GM19463 (cell line): ENCODE results near the gene NDUFS1.
"Not testable (repeated sequence)": the region's sequence is repeated elsewhere in the genome, so short reads cannot be mapped to it uniquely, and the experiment has no call there.

Source experiments
- ATAC-seq: cut with Tn5 transposase; IDR thresholded peaks from one replicate; pipeline ENCODE4 v1.9.1; 2021; ENCODE audit warnings: mild to moderate bottlenecking, moderate library complexity; ENCODE audit not compliant: unreplicated experiment

NDUFS1 gene

DNA sequence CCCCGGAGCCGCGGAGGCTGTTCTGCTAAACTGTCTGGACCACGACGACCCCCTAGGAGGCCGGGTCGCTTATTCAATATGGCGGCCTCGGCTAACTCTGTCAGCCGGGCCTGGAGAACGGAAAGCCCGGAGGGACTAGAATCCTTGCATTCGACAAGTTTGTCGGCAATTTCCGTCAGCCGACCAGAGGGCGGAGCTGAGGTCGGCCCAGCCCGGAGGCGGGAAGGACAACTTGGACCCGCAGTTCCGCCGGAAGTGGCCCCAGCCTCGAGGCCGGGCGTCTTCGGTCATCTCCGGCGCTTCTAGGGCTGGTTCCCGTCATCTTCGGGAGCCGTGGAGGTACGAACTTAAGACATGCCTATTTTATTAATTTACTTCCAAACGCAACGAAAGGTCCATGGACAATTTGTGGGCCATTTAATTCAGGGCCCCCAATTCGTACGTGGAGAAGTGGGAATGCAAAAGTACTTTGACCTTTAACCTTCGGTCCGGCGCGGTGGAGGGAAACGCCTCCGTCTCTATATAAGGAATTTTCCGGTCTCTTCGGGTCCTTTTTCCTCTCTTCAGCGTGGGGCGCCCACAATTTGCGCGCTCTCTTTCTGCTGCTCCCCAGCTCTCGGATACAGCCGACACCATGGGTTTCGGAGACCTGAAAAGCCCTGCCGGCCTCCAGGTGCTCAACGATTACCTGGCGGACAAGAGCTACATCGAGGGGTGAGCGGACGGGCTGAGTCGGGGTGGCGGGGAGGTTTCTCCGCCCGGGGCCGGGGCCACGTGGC, at the start of gene NDUFS1, which contains the start of gene EEF1B2:
Gene NDUFS1, minus strand, starts transcription at position 99 of the 779 bp plus-strand sequence. CDS start 5,766 bp downstream, outside the sequence.
Gene EEF1B2, plus strand, starts transcription at position 550 of the 779 bp plus-strand sequence. Its CDS starts 85 bp downstream, at position 635.
- peak; percentile 84 for ATAC-seq

DNA sequence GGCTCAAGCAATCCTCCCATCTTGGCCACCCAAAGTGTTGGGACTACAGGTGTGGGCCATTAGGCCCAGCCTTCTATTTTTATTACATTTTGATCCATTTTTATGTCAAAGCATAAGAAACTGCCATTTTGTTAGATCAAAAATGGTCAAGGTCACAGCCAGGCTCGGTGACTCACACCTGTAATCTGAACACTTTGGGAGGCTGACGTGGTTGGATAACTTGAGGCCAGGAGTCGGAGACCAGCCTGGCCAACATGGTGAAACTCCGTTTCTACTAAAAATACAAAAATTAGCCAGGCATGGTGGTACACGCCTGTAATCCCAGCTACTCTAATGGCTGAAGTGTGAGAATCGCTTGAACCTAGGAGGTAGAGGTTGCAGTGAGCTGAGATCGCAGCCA, 49.7 kb upstream of the NDUFS1 start:
- ATAC-seq, result no peak

DNA sequence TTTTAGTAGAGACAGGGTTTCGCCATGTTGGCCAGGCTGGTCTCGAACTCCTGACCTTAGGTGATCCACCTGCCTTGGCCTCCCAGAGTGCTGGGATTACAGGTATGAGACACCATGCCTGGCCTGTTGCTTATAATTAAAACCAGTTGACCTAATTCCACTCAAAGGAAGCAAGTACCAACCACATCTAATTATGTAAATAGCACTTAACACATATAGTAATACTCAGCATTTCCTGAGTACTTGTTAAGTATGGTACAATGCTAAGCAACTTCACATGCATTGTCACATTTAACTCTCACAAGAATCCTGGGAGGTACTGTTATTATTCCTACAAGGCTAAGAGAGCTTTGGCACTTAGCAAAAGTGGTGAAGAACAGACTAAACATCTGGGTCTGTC, 48.1 kb upstream of the NDUFS1 start:
- not testable (repeated sequence) for ATAC-seq

DNA sequence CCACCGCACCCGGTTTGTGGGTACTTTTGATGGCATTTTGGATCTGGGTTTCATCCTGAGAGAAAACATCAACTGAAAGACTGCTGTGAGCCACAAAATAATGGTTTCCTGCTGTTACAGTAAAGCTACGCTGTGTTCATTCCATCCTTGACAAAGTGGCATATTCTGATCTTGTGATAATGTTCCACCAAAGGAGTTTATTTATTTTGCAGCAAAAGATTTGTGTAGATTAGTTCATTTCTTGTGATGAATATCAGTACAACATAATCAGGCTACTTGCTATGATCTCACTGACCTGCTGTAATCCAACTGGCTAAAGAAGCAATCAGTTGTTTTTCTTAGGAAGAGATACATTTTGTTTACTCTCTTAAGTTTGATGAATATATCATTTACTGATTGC, 45.5 kb upstream of the NDUFS1 start:
- no peak for ATAC-seq

DNA sequence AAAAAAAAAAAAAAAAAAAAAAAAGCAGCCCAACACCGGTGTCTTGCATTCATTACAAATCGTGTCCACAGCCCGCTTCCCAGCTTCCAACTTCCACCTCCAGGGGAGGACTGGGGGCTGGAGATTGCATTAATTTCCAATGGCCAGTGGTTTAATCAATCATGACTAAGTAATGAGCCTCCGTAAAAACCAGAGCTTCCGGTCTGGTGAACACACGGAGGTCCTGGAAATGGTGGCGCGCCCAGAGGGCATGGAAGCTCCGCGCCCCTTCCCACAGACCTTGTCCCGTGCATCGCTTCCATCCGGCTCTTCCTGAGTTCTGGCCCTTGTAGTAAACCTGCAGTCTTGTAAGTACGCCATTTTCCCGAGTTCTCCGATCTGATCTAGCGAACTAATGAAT, 44.1 kb upstream of the NDUFS1 start:
- no peak for ATAC-seq

DNA sequence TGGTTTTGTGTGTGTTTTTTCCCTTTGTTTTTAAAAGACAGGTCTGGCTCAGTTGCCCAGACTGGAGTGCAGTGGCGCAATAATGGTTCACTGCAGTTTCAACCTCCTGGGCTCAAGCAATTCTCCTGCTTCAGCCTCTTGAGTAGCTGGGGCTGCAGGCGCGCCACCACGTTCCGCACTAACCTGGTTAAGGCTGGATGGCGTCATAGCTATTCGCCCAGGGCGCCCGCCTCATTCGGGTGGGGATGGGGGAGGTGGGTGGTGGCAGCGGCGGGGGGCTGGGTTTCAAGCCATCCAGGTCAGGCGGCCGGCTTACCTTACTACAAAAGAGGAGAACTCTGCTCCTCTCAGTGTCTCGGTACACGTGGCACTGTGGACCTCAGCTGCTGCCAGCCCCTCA, 43.2 kb upstream of the NDUFS1 start:
- no peak for ATAC-seq

DNA sequence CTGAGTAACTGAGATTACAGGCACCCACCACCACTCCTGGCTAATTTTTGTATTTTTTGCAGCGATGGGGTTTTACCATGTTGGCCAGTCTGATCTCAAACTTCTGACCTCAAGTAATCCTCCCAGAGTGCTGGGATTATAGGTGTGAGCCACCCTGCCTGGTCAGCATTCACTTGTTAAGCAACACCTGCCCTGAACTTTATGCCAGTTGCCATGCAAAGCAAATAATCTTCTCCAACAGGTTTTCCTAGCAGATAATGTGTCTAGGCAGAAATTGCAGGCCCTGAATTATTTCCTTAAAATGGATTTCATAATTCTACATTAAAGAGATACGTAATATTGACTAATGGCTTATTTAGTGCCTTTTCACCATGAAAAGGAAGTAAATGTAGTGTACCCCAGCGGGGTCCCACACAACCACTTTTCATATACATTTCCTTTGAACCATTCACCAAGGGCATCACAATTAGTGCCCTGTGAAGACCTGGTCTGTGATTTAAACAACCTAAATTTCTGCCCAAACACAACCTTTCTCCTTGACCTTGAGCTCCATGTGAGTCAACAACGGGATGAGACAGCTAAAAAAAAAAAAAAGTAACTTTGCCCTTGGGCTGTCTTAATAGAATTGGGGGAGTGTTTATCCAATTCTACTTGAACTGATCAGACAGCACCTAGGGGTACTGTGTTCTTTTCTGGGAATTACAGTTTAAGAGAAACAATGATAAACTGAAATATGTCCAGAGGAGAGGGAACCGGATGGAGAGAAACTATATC, 42.0 kb upstream of the NDUFS1 start:
- no peak for ATAC-seq

DNA sequence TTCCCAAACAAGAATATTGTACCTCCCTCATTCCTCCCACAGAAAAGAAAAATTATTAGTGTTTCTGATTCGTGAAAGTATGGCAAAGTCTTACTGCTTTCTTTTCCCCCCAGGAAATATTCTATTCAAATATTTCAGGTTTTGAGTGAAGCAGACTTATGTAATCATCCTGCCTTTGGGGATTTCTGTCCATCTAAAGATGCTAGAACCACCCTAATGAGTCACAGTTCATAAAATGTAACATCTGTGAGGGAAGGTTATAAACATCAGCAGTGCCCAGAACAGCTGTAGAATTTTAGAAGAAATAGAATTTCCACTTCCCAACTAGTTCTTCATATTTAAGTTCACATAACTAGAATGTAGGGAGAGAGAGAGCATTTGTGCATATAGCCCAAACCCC, 39.4 kb upstream of the NDUFS1 start:
- ATAC-seq, result no peak

DNA sequence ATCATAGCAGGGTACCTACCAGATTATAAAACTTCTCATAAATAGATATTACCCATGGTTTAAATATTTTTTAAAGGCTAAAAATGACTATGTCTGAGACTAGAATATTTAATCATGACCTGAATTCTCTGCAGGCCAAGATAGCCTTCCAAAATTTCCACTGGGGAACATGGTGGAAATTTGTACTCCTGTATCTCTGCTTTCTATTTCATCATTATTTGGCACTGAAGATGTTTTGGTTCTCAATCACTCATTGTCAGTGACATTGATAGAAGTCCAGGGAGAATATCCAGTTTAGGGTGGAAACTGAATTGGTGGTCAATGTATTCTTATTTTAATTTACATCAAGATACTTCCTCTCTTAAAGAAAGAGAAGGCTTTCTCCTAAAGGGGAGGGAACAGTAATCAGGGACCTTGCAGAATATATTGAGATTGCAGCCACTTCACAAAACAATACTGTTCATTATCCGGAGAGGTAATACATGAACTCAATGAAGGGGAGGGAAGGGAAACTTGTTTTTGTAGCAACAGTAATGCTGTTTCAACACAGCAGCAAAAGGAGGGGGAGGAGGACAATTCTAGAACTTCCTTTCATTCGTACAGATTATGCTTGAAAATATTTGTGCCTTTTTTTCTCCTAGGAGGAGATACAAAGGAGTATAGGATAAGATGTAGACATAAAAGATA, 34.6 kb upstream of the NDUFS1 start:
- no peak for ATAC-seq

DNA sequence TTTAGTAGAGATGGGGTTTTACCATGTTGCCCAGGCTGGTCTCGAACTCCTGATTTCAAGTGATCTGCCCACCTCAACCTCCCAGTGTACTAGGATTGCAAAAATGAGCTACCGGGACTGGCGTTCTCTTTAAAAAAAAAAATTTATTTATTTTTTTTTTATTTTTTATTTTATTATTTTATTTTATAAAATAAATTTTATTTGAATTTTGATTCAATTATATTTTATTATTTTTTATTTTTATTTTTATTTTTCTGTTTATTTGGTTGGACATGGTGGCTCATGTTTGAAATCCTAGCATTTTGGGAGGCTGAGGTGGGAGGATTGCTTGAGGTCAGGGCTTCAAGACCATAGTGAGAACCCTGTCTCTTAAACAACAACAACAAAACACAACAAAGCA, 32.9 kb upstream of the NDUFS1 start:
- no peak for ATAC-seq

DNA sequence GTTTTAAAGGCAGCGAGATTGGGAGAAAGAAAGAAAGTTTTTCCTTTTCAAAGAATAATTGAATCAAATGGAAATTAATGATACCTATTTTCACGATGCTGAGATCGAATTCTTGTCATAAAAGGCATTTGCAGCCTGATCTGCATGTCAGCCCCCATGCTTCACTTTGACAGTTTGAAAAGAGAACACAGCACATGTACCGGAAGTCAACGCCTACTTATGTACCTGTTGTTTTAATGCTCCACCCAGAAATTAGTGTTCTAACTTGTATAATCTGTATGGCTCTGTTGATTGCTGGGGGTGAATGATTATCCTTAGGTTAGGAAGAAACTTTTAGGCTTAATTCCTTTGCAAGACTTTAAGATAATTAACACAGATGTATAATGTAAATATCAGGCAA, 31.4 kb upstream of the NDUFS1 start:
- no peak for ATAC-seq

DNA sequence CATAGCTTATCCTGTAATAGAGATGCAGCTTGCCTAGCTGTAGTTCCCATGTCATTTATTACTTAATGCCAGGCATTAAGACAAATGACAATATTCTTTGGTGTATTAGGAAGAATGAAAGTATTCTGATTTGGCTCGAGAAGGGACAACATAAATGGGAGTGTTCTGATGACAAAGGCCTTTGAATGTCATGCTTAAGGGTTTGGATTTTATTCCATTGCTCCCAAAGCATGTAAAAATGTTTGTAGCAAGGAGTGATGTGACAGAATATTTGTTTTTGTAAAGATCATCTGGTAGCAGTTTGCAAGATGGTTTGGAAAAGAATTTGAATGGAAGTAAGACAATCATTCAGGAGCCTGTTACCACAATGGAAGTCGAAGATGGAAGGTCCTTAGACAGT, 30.9 kb upstream of the NDUFS1 start:
- no peak for ATAC-seq

DNA sequence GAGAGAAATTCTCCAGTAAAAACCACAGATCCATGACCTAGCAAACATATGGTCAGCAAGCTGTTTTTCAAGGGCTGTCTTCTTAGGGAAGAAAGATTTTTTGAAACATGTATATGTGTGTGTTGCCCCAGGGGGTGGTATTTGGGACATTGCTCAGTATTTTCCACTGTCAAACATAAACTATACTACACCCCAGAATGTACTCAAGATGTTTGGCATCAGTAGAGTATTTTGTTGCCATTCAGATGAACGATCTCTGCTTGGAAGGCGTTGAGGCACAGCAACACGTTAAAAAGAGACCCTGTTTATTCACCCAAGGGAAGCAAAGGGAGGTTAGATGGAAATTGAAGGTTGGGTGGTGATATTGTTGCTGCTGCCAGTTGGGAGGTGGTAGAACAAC, 30.4 kb upstream of the NDUFS1 start:
- ATAC-seq, result no peak

DNA sequence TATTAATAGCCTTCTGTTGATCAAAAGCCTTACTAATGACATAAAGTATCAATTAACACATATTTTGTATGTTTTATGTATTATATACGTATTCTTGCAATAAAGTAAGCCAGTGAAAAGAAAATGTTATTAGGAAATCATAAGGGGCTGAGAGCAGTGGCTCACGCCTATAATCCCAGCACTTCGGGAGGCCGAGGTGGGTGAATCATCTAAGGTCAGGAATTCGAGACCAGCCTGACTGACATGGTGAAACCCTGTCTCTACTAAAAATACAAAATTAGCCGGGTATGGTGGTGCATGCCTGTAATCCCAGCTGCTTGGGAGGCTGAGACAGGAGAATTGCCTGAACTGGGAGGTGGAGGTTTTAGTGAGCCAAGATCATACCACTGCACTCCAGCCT, 22.3 kb upstream of the NDUFS1 start:
- ATAC-seq, result not testable (repeated sequence)

DNA sequence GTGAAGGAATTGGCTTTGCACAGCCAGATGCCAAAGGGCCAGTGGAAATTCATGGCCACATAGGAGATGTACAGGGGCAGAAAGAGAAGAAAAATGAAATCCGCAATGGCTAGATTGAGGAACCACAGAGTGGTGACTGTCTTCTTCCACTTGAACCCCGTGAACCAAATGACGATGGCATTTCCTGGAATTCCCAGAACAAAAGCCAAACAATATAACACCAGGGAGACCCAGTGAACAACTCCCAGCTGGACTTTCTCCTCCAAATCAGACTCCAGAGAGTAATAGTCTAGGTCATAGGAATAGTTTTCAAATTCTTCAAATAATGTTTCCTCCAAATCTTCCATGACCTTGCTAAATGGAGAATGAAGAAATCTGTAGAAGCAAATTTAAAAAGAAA, 17.7 kb upstream of the NDUFS1 start:
- ATAC-seq, result no peak

DNA sequence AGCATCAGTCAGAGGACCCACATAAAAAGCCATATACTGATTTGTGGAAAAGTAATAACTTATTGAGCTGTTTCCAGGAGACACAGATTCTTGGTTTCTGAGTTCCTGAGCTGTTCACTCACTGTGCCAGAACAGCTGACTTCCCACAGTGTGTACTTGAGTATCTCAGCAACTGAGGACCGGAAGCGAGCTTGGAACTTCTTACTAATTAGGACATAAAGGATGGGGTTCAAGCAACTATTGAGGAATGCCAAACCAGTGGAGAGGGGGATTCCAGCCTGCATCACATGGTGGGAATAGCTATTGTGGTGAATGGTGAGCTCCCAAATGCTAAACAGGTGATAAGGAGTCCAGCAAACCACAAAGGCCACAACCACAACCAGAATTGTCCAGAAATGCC, 16.9 kb upstream of the NDUFS1 start:
- ATAC-seq, result no peak

DNA sequence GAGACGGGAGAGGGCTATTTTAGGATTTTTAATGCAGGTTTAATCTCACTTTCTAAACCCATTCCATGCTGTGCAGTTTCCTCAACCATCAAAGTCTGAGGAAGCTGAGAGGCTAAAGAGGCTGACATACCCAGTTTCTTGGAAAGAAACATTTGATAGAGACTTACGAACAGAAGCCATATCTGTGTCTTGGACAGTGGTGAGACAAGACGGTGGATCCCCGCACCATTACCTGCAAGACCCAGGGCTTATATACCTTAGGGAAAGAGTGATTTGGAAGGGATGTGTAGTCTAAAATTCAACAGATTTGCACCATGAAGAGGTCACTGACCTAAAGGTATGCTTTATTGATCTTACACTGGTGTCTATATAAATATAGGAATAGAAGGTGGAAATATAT, 13.9 kb upstream of the NDUFS1 start:
- no peak for ATAC-seq

DNA sequence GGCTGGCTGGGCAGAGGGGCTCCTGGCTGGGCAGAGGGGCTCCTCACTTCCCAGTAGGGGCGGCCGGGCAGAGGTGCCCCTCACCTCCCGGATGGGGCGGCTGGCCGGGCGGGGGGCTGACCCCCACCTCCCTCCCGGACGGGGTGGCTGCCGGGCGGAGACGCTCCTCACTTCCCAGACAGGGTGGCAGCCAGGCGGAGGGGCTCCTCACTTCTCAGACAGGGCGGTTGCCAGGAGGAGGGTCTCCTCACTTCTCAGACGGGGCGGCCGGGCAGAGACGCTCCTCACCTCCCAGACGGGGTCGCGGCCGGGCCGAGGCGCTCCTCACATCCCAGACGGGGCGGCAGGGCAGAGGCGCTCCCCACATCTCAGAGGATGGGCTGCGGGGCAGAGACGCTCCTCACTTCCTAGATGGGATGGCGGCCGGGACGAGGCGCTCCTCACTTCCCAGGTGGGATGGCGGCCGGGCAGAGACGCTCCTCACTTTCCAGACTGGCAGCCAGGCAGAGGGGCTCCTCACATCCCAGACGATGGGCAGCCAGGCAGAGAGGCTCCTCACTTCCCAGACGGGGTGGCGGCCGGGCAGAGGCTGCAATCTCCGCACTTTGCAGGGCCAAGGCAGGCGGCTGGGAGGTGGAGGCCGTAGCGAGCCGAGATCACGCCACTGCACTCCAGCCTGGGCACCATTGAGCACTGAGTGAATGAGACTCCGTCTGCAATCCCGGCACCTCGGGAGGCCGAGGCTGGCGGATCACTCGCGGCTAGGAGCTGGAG, 12.6 kb upstream of the NDUFS1 start:
- ATAC-seq, result not testable (repeated sequence)

DNA sequence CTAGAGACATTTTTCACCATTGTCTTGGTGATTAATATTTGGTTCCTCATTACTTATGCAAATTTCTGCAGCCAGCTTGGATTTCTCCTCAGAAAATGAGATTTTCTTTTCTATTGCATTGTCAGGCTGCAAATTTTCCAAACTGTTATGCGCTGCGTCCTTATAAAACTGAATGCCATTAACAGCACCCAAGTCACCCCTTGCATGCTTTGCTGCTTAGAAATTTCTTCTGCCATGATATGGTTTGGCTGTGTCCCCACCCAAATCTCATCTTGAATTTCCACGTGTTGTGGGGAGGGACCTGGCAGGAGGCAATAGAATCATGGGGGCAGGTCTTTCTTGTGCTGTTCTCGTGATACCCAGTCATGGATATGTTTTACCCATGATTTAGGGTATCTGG, 9.0 kb upstream of the NDUFS1 start:
- not testable (repeated sequence) for ATAC-seq

DNA sequence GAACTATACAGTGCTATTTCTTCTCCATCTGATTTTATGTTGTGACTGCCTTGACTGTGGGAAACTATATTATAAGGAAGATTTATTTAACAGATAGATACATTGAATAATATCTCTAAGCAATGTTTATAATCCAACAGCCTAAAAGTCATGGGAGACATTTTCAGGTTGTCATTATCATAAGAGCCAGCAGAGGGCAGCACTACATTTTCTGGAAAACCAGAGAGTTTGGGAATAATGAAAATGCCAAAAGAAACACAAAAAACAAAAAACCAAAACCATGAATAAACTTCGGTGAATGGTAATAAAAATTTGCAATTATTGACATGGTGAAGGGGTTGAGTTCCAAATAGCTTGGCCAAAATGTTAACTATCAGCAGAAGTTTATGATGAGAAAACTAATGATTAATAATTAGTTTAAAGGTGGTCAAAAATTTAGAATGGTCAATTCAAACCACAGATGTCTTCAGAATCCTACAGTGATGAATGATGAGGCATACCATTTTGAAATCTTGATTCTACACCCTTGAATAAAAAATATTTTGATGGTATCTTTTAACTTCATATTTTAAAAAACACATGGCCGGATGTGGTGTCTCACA, 5.1 kb upstream of the NDUFS1 start:
- no peak for ATAC-seq
